Measurements from ENCODE around the gene POLR3H. TPM values are rescaled to one million over a fixed set of nuclear protein-coding genes. Genes with fewer than 3 reads are reported as not detected.

Gene POLR3H
- total and polyA plus RNA-seq, 10 of the 15 experiments (the other 5 are each of a cell fraction or from before 2014, with no cell fraction given) = 3.5 to 62.7 (median 24.6) TPM

GRCh38 chr22:41542224-41542623 lies 2.0 kb downstream of the POLR3H start (continued):
- TF ChIP-seq, protein P1, sequence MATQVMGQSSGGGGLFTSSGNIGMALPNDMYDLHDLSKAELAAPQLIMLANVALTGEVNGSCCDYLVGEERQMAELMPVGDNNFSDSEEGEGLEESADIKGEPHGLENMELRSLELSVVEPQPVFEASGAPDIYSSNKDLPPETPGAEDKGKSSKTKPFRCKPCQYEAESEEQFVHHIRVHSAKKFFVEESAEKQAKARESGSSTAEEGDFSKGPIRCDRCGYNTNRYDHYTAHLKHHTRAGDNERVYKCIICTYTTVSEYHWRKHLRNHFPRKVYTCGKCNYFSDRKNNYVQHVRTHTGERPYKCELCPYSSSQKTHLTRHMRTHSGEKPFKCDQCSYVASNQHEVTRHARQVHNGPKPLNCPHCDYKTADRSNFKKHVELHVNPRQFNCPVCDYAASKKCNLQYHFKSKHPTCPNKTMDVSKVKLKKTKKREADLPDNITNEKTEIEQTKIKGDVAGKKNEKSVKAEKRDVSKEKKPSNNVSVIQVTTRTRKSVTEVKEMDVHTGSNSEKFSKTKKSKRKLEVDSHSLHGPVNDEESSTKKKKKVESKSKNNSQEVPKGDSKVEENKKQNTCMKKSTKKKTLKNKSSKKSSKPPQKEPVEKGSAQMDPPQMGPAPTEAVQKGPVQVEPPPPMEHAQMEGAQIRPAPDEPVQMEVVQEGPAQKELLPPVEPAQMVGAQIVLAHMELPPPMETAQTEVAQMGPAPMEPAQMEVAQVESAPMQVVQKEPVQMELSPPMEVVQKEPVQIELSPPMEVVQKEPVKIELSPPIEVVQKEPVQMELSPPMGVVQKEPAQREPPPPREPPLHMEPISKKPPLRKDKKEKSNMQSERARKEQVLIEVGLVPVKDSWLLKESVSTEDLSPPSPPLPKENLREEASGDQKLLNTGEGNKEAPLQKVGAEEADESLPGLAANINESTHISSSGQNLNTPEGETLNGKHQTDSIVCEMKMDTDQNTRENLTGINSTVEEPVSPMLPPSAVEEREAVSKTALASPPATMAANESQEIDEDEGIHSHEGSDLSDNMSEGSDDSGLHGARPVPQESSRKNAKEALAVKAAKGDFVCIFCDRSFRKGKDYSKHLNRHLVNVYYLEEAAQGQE (IDR thresholded peaks at IDR 0.05; ENCODE audit: low read depth, low read length) = no peak
- TF ChIP-seq POLR2AphosphoS5 (IDR thresholded peaks at IDR 0.05; ENCODE audit: low read length) (no peak), RB1 (IDR thresholded peaks at IDR 0.05; ENCODE audit: borderline replicate concordance) (no peak)

DNA sequence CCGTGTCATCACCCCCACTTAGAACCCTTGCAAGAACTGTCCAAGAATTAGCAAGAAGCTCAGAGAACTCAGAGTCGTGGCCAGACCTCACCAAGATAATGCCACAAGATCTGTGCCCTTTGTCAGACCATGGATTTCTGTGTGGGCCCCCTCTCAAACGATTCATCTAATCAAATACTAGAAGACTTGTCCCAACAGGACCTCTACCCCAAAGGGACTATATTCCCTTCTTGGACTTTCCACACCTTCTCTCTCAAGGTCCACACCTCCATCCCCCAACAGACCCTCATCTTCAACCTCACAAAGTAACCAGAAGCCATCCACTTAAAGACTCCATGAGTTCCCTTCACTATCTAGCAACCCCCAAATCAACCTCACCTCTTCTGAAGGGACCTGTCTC lies 2.8 kb downstream of the POLR3H start:
- Histone ChIP-seq H3K9ac (ENCODE audit: control insufficient read depth, insufficient read depth, low read length) (peak overlapping the region; percentile 8; the same call in 1 of the 2 replicates), H3K9me3 (replicated peaks; ENCODE audit: control insufficient read depth, insufficient read depth, low read length) (no peaks in the 10 kb centered on the region), H3K4me3 (peak overlapping the region; percentile 88), H3K36me3 (ENCODE audit: control insufficient read depth in 2 of 2, insufficient read depth in 2 of 2, low read length in 1 of 2) (peaks cover 7 to 11% of the 10 kb centered on the region in 2 experiments), H3K27ac (ENCODE audit: control insufficient read depth, insufficient read depth) (no peak overlapping the region), H3K4me1 (ENCODE audit: control insufficient read depth, insufficient read depth, low read length) (no peaks in the 10 kb centered on the region), H2AFZ (ENCODE audit: control insufficient read depth, low read depth, low read length) (no peak overlapping the region), H3K4me2 (ENCODE audit: control insufficient read depth, insufficient read depth) (peak overlapping the region; percentile 68), H4K20me1 (ENCODE audit: control insufficient read depth, insufficient read depth) (0 out of 2 replicates have a peak, but pooled peaks cover 3% of the 10 kb centered on the region), H3K79me2 (ENCODE audit: control insufficient read depth, insufficient read depth, low read length) (peaks cover 42% of the 10 kb centered on the region), H3K27me3 (replicated peaks in 1 of 2; ENCODE audit: control insufficient read depth in 2 of 2, insufficient read depth in 2 of 2, low read length in 1 of 2) (no peaks in the 10 kb centered on the region)
- ATAC-seq (no peak), FAIRE-seq (no peak), DNase-seq (ENCODE audit: low read depth, low spot score) (no peak)
- SMC1A ChIA-PET (ENCODE audit: uncharacterized antibody, unreplicated experiment) = interaction anchor here (1.2 to 2.8 kb wide), 4 partner anchors 38 to 56 kb away, joined by 3 to 15 read pairs (median 6); partner anchors contain the start of gene PMM1
- CTCF ChIA-PET = interaction anchor here (1.0 to 5.0 kb wide), 5 partner anchors 9 to 138 kb away, joined by 3 to 46 read pairs (median 26); partner anchors contain the start of gene PMM1
- in situ Hi-C loops (cut with MboI) (no loop called here), intact Hi-C loops (cut with micrococcal nuclease; ENCODE audit: unreplicated experiment) (loop anchor here (5.0 kb wide), 1 partner anchor 56 kb away; no protein-coding TSS in a partner anchor)
- BruUV-seq (replicated peaks) = no TSS peak
- WGBS (ENCODE audit: insufficient coverage, insufficient replicate concordance, low lambda C conversion rate, missing lambda C conversion rate) = 82% methylated on average over 3 of the region's 3 CpGs
- RAD21 ChIA-PET (ENCODE audit: unreplicated experiment) = no interaction called here
- POLR2A ChIA-PET = interaction anchor here (0.9 kb wide), 1 partner anchor 105 kb away, joined by 3 read pairs; no protein-coding TSS in a partner anchor
- TF ChIP-seq NFIC (IDR thresholded peaks at IDR 0.05; ENCODE audit: low read depth, low read length) (no peak), WRNIP1 (IDR thresholded peaks at IDR 0.05; ENCODE audit: borderline replicate concordance, low read depth, low read length) (0 out of 2 replicates have a peak, but pooled peaks have one; percentile 11), ZBTB4 (CRISPR knock-in tag; IDR thresholded peaks at IDR 0.05) (no peak), EED (IDR thresholded peaks at IDR 0.05; ENCODE audit: low read depth) (no peak)
- TF ChIP-seq, protein P2, sequence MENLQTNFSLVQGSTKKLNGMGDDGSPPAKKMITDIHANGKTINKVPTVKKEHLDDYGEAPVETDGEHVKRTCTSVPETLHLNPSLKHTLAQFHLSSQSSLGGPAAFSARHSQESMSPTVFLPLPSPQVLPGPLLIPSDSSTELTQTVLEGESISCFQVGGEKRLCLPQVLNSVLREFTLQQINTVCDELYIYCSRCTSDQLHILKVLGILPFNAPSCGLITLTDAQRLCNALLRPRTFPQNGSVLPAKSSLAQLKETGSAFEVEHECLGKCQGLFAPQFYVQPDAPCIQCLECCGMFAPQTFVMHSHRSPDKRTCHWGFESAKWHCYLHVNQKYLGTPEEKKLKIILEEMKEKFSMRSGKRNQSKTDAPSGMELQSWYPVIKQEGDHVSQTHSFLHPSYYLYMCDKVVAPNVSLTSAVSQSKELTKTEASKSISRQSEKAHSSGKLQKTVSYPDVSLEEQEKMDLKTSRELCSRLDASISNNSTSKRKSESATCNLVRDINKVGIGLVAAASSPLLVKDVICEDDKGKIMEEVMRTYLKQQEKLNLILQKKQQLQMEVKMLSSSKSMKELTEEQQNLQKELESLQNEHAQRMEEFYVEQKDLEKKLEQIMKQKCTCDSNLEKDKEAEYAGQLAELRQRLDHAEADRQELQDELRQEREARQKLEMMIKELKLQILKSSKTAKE (IDR thresholded peaks at IDR 0.05; ENCODE audit: low read depth, poor library complexity, severe bottlenecking) = no peak

Measured in GM12878 (cell line).